GM12878 (cell line): ENCODE data around the gene KLHL25. TPM values are rescaled to one million over a fixed set of nuclear protein-coding genes. Genes with fewer than 3 reads are reported as not detected.

ENCODE experiments used
- ATAC-seq: fragments of 200-7000 bp; cut with Tn5 transposase; 3 replicates; pipeline ENCODE4 v1.9.1; 2020; ENCODE audit warnings: mild to moderate bottlenecking, moderate library complexity
- BruUV-seq: library from RNA; stranded (reverse); fragments of 400-500 nt; replicated peaks from 2 replicates; lab custom pipeline; 2021; lab: Mats Ljungman, UMichigan
- CTCF ChIA-PET: fragments of 300-600 bp; sonication (Branson Sonifier 250); formaldehyde crosslinking; extraction: SDS; loops from one replicate; lab custom pipeline; 2021; ENCODE audit warnings: inconsistent platforms; lab: Yijun Ruan, JAX
- POLR2A ChIA-PET: fragments of 350-600 bp; formaldehyde crosslinking; extraction: SDS; loops from one replicate; lab custom pipeline; 2021; ENCODE audit warnings: inconsistent platforms; lab: Charles Lee
- RAD21 ChIA-PET: fragments of 300-600 bp; sonication (Branson Sonifier 250); formaldehyde crosslinking; loops from one replicate; lab custom pipeline; 2023; ENCODE audit warnings: antibody characterized with exemption; ENCODE audit not compliant: unreplicated experiment; lab: Charles Lee
- SMC1A ChIA-PET: fragments of 300-600 bp; sonication (Branson Sonifier 250); formaldehyde crosslinking; loops from one replicate; lab custom pipeline; 2023; ENCODE audit not compliant: unreplicated experiment, uncharacterized antibody; lab: Charles Lee
- DNase-seq: peaks from one replicate; pipeline ENCODE4 v3.0.0-alpha.2; 2011; ENCODE audit warnings: low read depth, low spot score
- FAIRE-seq: peaks from 3 replicates; lab custom pipeline; 2011; peaks lifted over from hg19 to GRCh38; lab: Jason Lieb, UNC
- H2AFZ ChIP-seq: 2 replicates; pipeline ENCODE4 v1.6.0; 2011; ENCODE audit warnings: low read depth, low read length, control low read depth; ENCODE audit not compliant: control insufficient read depth
- H3K27ac ChIP-seq: 2 replicates; pipeline ENCODE4 v1.5.1; 2011; ENCODE audit warnings: control low read depth; ENCODE audit not compliant: control insufficient read depth, insufficient read depth
- H3K27me3 ChIP-seq, 2 experiments: replicated peaks in 1 of 2; 2 replicates each; pipeline versions ENCODE4 v1.6.0 to v1.6.1; 2011; ENCODE audit warnings: low read length in 1 of 2; ENCODE audit not compliant: control insufficient read depth in 2 of 2, insufficient read depth in 2 of 2
- H3K36me3 ChIP-seq, 2 experiments: 2 replicates each; pipeline ENCODE4 v1.5.1; 2011; ENCODE audit warnings: low read length in 1 of 2; ENCODE audit not compliant: control insufficient read depth in 2 of 2, insufficient read depth in 2 of 2
- H3K4me1 ChIP-seq: 2 replicates; pipeline ENCODE4 v1.6.1; 2011; ENCODE audit warnings: mild to moderate bottlenecking, low read length, moderate library complexity, mixed read lengths; ENCODE audit not compliant: control insufficient read depth, insufficient read depth
- H3K4me2 ChIP-seq: 2 replicates; pipeline ENCODE4 v1.6.0; 2011; ENCODE audit warnings: control low read depth; ENCODE audit not compliant: control insufficient read depth, insufficient read depth
- H3K4me3 ChIP-seq: fragments of 200-600 bp; sonication (generic); 2 replicates; pipeline ENCODE4 v1.5.1; 2016
- H3K79me2 ChIP-seq: 2 replicates; pipeline ENCODE4 v1.6.0; 2011; ENCODE audit warnings: low read length; ENCODE audit not compliant: control insufficient read depth, insufficient read depth
- H3K9ac ChIP-seq: 2 replicates; pipeline ENCODE4 v1.8.0; 2011; ENCODE audit warnings: low read length, control low read depth, mixed read lengths; ENCODE audit not compliant: control insufficient read depth, insufficient read depth
- H3K9me3 ChIP-seq: replicated peaks from 3 replicates; pipeline ENCODE4 v1.5.1; 2011; ENCODE audit warnings: mild to moderate bottlenecking, low read length; ENCODE audit not compliant: control insufficient read depth, insufficient read depth
- H4K20me1 ChIP-seq: 2 replicates; pipeline ENCODE4 v1.6.0; 2011; ENCODE audit not compliant: control insufficient read depth, insufficient read depth
- CEBPZ ChIP-seq: fragments of 150-350 bp; IDR thresholded peaks from 2 replicates; pipeline ENCODE4 v1.6.1; 2016; ENCODE audit warnings: low read depth, low read length
- NFIC ChIP-seq: IDR thresholded peaks from 2 replicates; pipeline ENCODE4 v1.6.1; 2012; ENCODE audit warnings: low read depth, mild to moderate bottlenecking, inconsistent platforms, low read length, moderate library complexity
- NR2C1 ChIP-seq: fragments of 450-650 bp; IDR thresholded peaks from 2 replicates; pipeline ENCODE4 v1.6.1; 2017; ENCODE audit warnings: antibody characterized with exemption, mild to moderate bottlenecking, moderate library complexity
- RCOR1 ChIP-seq: conservative IDR thresholded peaks from 2 replicates; pipeline ENCODE4 v1.6.1; 2012; ENCODE audit warnings: low read depth, low read length, improper control_type of control experiment
- TCF3 ChIP-seq: IDR thresholded peaks from 2 replicates; pipeline ENCODE4 v1.6.1; 2012; ENCODE audit warnings: low read depth, mild to moderate bottlenecking, low read length, borderline replicate concordance; ENCODE audit not compliant: insufficient read depth
- WRNIP1 ChIP-seq: IDR thresholded peaks from 2 replicates; pipeline ENCODE4 v1.6.1; 2011; ENCODE audit warnings: low read depth, low read length, improper control_type of control experiment, borderline replicate concordance
- ZBED1 ChIP-seq: IDR thresholded peaks from 2 replicates; pipeline ENCODE4 v1.6.1; 2016; ENCODE audit warnings: borderline replicate concordance
- ZBTB33 ChIP-seq: fragments of 450-650 bp; IDR thresholded peaks from 2 replicates; pipeline ENCODE4 v1.6.1; 2017; ENCODE audit warnings: mild to moderate bottlenecking
- ZNF217 ChIP-seq: fragments of 450-650 bp; IDR thresholded peaks from 2 replicates; pipeline ENCODE4 v1.6.1; 2017; ENCODE audit warnings: antibody characterized with exemption, mild to moderate bottlenecking
- ZSCAN29 ChIP-seq: fragments of 450-650 bp; IDR thresholded peaks from 2 replicates; pipeline ENCODE4 v1.6.1; 2017; ENCODE audit warnings: mild to moderate bottlenecking, moderate library complexity
- WGBS: methylation state at CpG from one replicate; pipeline ENCODE4 v1.1.6; 2016; ENCODE audit warnings: low lambda C conversion rate; ENCODE audit not compliant: insufficient replicate concordance, insufficient coverage; ENCODE audit errors: missing lambda C conversion rate; 5-methylcytosine and 5-hydroxymethylcytosine counted together
- in situ Hi-C: fragments of 300-500 bp; cut with MboI; formaldehyde crosslinking; loops from 9 replicates; pipeline ENCODE4 v1.14.3; 2018; ENCODE audit warnings: mixed read lengths
- intact Hi-C: fragments of 100-400 bp; cut with micrococcal nuclease; formaldehyde crosslinking; loops from one replicate; pipeline ENCODE4 v1.14.2; 2022; ENCODE audit not compliant: unreplicated experiment
- polyA plus RNA-seq, 11 experiments: library from polyadenylated mRNA; depleted of rRNA in 4 of 11; unstranded in 6 of 11; stranded (reverse) in 5 of 11; fragments of >200 nt; fragmentation: Nextera tagmentation in 4 of 11; fragmentation: Illumina TruSeq in 1 of 11; extraction: Ambion mirVana in 4 of 11; extraction: Trizol in 1 of 11; gene quantifications; 1 replicate in 1 of 11; 2 replicates in 10 of 11; pipeline versions ENCODE4 v1.2.1 to v1.2.3, GENCODE V29; 2011 to 2016; ENCODE audit warnings: inconsistent platforms in 2 of 11, missing spikeins in 2 of 11, low read depth in 1 of 11
- total RNA-seq, 4 experiments: library from RNA; depleted of rRNA in 3 of 4; stranded (reverse); fragments of >200 nt in 3 of 4; fragmentation: Illumina TruSeq in 1 of 4; extraction: Trizol in 1 of 4; gene quantifications; 2 replicates each; pipeline versions ENCODE4 v1.2.1 to v1.2.3, GENCODE V29; 2013 to 2021

The KLHL25 gene
- total and polyA plus RNA-seq, 10 of the 15 experiments (the other 5 are each of a cell fraction or from before 2014, with no cell fraction given) = 0.04 to 3.0 (median 2.1) TPM; not detected in 1

GRCh38 chr15:85767785-85768529, 26.8 kb downstream of the KLHL25 start:
- H3K4me1 ChIP-seq = no peaks in the 10 kb centered on the region
- H3K9me3 ChIP-seq = no peaks in the 10 kb centered on the region; the same call in 2 of the 3 replicates
- WGBS = 95% methylated on average over 26 of the region's 26 CpGs
- FAIRE-seq (no peak), ATAC-seq (no peak)
- H3K27ac ChIP-seq = no peak overlapping the region
- H3K9ac ChIP-seq = no peak overlapping the region
- H3K36me3 ChIP-seq = no peaks in the 10 kb centered on the region; a peak in 1 of 4 replicates
- in situ Hi-C loops = no loop called here
- H4K20me1 ChIP-seq = no peaks in the 10 kb centered on the region
- no peak for TF ChIP-seq CEBPZ
- no peak for TF ChIP-seq ZNF217
- TF ChIP-seq NR2C1 = no peak
- TF ChIP-seq ZSCAN29 = no peak
- TF ChIP-seq WRNIP1 = no peak
- TF ChIP-seq ZBTB33 = no peak
- TF ChIP-seq TCF3 = no peak
- TF ChIP-seq RCOR1 = no peak
- no peak for TF ChIP-seq NFIC
- TF ChIP-seq ZBED1 = no peak
- TF ChIP-seq, all 136 proteins: peak for 0
- RAD21 ChIA-PET = no interaction called here
- BruUV-seq = no TSS peak
- CTCF ChIA-PET = no interaction called here
- H3K4me3 ChIP-seq = no peak overlapping the region
- no peak overlapping the region for H2AFZ ChIP-seq
- intact Hi-C loops = no loop called here
- POLR2A ChIA-PET = no interaction called here
- no peaks in the 10 kb centered on the region for H3K27me3 ChIP-seq
- DNase-seq = no peak
- no peak overlapping the region for H3K4me2 ChIP-seq
- H3K79me2 ChIP-seq = no peaks in the 10 kb centered on the region
- SMC1A ChIA-PET = no interaction called here
